HCT116 (cell line): ENCODE data around the gene DLX5. TPM values are rescaled to one million over a fixed set of nuclear protein-coding genes. Genes with fewer than 3 reads are reported as not detected.

ENCODE experiments used
- ATAC-seq: fragments of 200-7000 bp; cut with Tn5 transposase; 2 replicates; pipeline ENCODE4 v1.9.1; 2020; ENCODE audit warnings: mild to moderate bottlenecking, moderate library complexity
- BruUV-seq: library from RNA; stranded (reverse); fragments of 400-500 nt; replicated peaks from 2 replicates; lab custom pipeline; 2021; lab: Mats Ljungman, UMichigan
- CTCF ChIA-PET: fragments of 300-600 bp; sonication (Branson Sonifier 250); formaldehyde crosslinking; loops from one replicate; lab custom pipeline; 2021; ENCODE audit warnings: antibody characterized with exemption; lab: Charles Lee
- POLR2A ChIA-PET: fragments of 300-600, 350-600 bp; sonication (Branson Sonifier 250); formaldehyde crosslinking; loops from one replicate; lab custom pipeline; 2021; ENCODE audit warnings: antibody characterized with exemption; lab: Charles Lee
- RAD21 ChIA-PET, 2 experiments: fragments of 300-600 bp; sonication (Branson Sonifier 250); formaldehyde crosslinking; loops; one replicate each; lab custom pipeline; 2023; ENCODE audit warnings: low total read pairs in 2 of 2; ENCODE audit not compliant: uncharacterized antibody in 2 of 2, unreplicated experiment in 2 of 2, low non-redundant PET in 1 of 2; lab: Charles Lee
- DNase-seq: peaks from one replicate; pipeline ENCODE4 v3.0.0-alpha.2; 2010; ENCODE audit warnings: low read depth, low spot score
- H2AFZ ChIP-seq: fragments of 200-600 bp; shearing (Covaris generic), sonication (generic); 2 replicates; pipeline ENCODE4 v1.6.1; 2017; ENCODE audit warnings: low read depth, mixed run types, mixed read lengths, antibody characterized with exemption, low read length; ENCODE audit not compliant: poor library complexity, severe bottlenecking
- H3K27ac ChIP-seq: 2 replicates; pipeline ENCODE4 v1.5.1; 2012; ENCODE audit warnings: low read depth, low read length
- H3K27me3 ChIP-seq: fragments of 200-600 bp; sonication (generic); 2 replicates; pipeline ENCODE4 v1.6.1; 2016; ENCODE audit warnings: mixed run types, low read length, mixed read lengths; ENCODE audit not compliant: insufficient read depth
- H3K36me3 ChIP-seq, 2 experiments: fragments of 200-500 bp in 1 of 2; fragments of 200-600 bp in 1 of 2; sonication (Bioruptor generic) in 1 of 2; sonication (generic) in 1 of 2; 2 replicates each; pipeline versions ENCODE4 v1.5.1 to v1.6.1; 2014 to 2016; ENCODE audit warnings: low read length in 2 of 2, inconsistent platforms in 1 of 2, mixed read lengths in 1 of 2, mixed run types in 1 of 2; ENCODE audit not compliant: insufficient read depth in 2 of 2, control insufficient read depth in 1 of 2
- H3K4me1 ChIP-seq, 2 experiments: fragments of 200-600 bp in 1 of 2; sonication (generic) in 1 of 2; 2 replicates each; pipeline versions ENCODE4 v1.5.1 to v1.6.1; 2012 to 2017; ENCODE audit warnings: low read length in 2 of 2, inconsistent platforms in 1 of 2, mild to moderate bottlenecking in 1 of 2, mixed read lengths in 1 of 2, mixed run types in 1 of 2, moderate library complexity in 1 of 2; ENCODE audit not compliant: insufficient read depth in 2 of 2, control insufficient read depth in 1 of 2
- H3K4me2 ChIP-seq: fragments of 200-600 bp; sonication (generic); 2 replicates; pipeline ENCODE4 v1.6.1; 2017; ENCODE audit warnings: mixed run types, low read length, mixed read lengths
- H3K4me3 ChIP-seq, 2 experiments: fragments of 200-600 bp in 1 of 2; sonication (generic) in 1 of 2; replicated peaks in 1 of 2; 2 replicates each; pipeline ENCODE4 v1.5.1; 2011 to 2016; ENCODE audit warnings: low read length in 2 of 2, control low read depth in 1 of 2, low read depth in 1 of 2, mild to moderate bottlenecking in 1 of 2, mixed read lengths in 1 of 2, mixed run types in 1 of 2
- H3K79me2 ChIP-seq: fragments of 200-600 bp; sonication (generic); 2 replicates; pipeline ENCODE4 v1.6.1; 2017; ENCODE audit warnings: mild to moderate bottlenecking, mixed run types, low read length, moderate library complexity, mixed read lengths; ENCODE audit not compliant: insufficient read depth
- H3K9ac ChIP-seq: fragments of 200-600 bp; sonication (generic); 2 replicates; pipeline ENCODE4 v1.6.1; 2016; ENCODE audit warnings: low read length, mixed read lengths
- H3K9me2 ChIP-seq: fragments of 200-600 bp; sonication (generic), shearing (Covaris generic); 2 replicates; pipeline ENCODE4 v1.6.1; 2017; ENCODE audit warnings: mixed run types, mild to moderate bottlenecking, moderate library complexity; ENCODE audit not compliant: insufficient read depth
- H3K9me3 ChIP-seq, 2 experiments: fragments of 200-500 bp in 1 of 2; fragments of 200-600 bp in 1 of 2; sonication (Bioruptor generic) in 1 of 2; sonication (generic) in 1 of 2; 2 replicates each; pipeline ENCODE4 v1.6.1; 2014 to 2017; ENCODE audit warnings: low read length in 2 of 2, mixed read lengths in 2 of 2, inconsistent platforms in 1 of 2, low read depth in 1 of 2, mild to moderate bottlenecking in 1 of 2, mixed run types in 1 of 2, moderate library complexity in 1 of 2; ENCODE audit not compliant: control insufficient read depth in 1 of 2, insufficient read depth in 1 of 2
- H4K20me1 ChIP-seq: fragments of 200-600 bp; sonication (generic), shearing (Covaris generic); 2 replicates; pipeline ENCODE4 v1.6.1; 2017; ENCODE audit warnings: mixed run types, mild to moderate bottlenecking, moderate library complexity; ENCODE audit not compliant: insufficient read depth
- EGR1 ChIP-seq: IDR thresholded peaks from 2 replicates; pipeline ENCODE4 v1.6.1; 2012; ENCODE audit warnings: low read depth
- JUND ChIP-seq: IDR thresholded peaks from 2 replicates; pipeline ENCODE4 v1.6.1; 2012
- POLR2A ChIP-seq: IDR thresholded peaks from 2 replicates; pipeline ENCODE4 v1.7.0; 2011; ENCODE audit warnings: borderline replicate concordance; ENCODE audit not compliant: insufficient read depth, insufficient read length; ENCODE audit errors: extremely low read depth
- REST ChIP-seq: IDR thresholded peaks from 2 replicates; pipeline ENCODE4 v1.6.1; 2012; ENCODE audit warnings: low read depth
- ZFX ChIP-seq: fragments of 450-650 bp; IDR thresholded peaks from 2 replicates; pipeline ENCODE4 v1.6.1; 2017
- intact Hi-C: fragments of 100-400 bp; cut with micrococcal nuclease; formaldehyde crosslinking; loops from 2 replicates; pipeline ENCODE4 v1.10.0; 2022
- total RNA-seq: library from RNA; stranded (reverse); gene quantifications from one replicate; pipeline ENCODE4 v1.2.1, GENCODE V29; 2021; ENCODE audit not compliant: unreplicated experiment

Gene DLX5
- total RNA-seq, 1 experiment from 2014 or later: not detected

DNA sequence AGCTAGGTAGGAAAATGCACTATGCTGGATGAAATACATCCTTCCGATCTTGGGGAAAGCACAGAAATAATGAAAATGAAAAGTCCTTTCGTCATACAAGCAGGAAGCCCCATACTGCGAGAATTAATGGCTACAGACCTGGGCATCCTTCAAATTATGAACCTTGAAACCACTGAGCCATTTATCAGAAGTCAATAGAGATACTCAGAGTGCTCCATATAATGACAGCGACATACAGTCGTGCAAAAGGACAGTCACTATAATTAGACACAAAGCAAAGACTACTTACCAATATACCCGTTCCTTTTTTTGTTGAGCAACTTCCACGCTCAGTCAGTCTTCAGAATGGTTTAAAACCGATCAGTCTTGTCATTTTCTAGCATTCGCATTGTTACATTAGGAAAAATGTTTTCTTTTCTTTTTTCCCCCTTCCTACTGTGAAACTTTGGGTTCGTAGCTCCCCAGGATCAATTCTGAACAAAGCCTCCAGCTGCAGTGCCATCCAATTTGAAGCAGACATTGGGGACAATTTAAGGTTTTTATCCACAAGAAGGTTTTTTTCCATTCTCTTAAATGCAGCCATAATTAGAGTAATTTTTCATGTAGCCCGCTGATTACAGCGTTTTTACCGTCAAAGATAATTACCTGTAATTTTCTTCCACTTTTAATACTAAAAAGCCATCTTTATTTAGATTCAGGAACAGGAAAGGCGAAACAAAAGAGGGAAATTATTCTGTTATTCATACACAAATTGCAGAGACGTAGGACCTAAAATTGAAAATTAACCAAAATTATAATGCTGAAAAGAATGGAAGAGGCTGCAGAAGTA is 12.9 kb downstream of the DLX5 start (continued):
- TF ChIP-seq REST (no peak), ZFX (no peak), EGR1 (no peak), POLR2A (no peak)

GRCh38 chr7:97011104-97011503 is 13.5 kb downstream of the DLX5 start:
- intact Hi-C loops: no loop called here
- Histone ChIP-seq H3K9me3 (no peaks in the 10 kb centered on the region), H2AFZ (no peak overlapping the region), H3K79me2 (no peaks in the 10 kb centered on the region), H3K27ac (no peak overlapping the region), H3K27me3 (peaks cover 66% of the 10 kb centered on the region), H3K4me2 (no peak overlapping the region), H3K36me3 (no peaks in the 10 kb centered on the region), H4K20me1 (no peaks in the 10 kb centered on the region), H3K9me2 (no peaks in the 10 kb centered on the region), H3K4me3 (no peak overlapping the region), H3K4me1 (no peaks in the 10 kb centered on the region), H3K9ac (no peak overlapping the region)
- no TSS peak for BruUV-seq
- RAD21 ChIA-PET: no interaction called here
- DNase-seq: no peak
- CTCF ChIA-PET: no interaction called here
- TF ChIP-seq JUND (no peak), ZFX (no peak)
- POLR2A ChIA-PET: no interaction called here
- ATAC-seq: no peak
